GM12872 (cell line): ENCODE measurements around the gene ANKRD28.

Experiments used
- CTCF ChIP-seq: IDR thresholded peaks from 3 replicates; pipeline ENCODE4 v1.5.1; 2011; ENCODE audit warnings: low read depth, mild to moderate bottlenecking, low read length, moderate library complexity; ENCODE audit not compliant: insufficient read depth

ANKRD28 gene

GRCh38 chr3:15630646-15631350, 167.0 kb downstream of the ANKRD28 start:
- no peak for TF ChIP-seq CTCF

GRCh38 chr3:15629860-15630597, 167.8 kb downstream of the ANKRD28 start:
- TF ChIP-seq CTCF = peak; percentile 79

- TF ChIP-seq CTCF = no peak
These were observed 168.8 kb downstream of the ANKRD28 start for GRCh38 chr3:15628967-15629366.

- no peak for TF ChIP-seq CTCF
These were observed 174.0 kb downstream of the ANKRD28 start for GRCh38 chr3:15623535-15624440.
